Right atrium auricular region (tissue), 2 donors: ENCODE results near the gene TSPO. TPM values are rescaled to one million over a fixed set of nuclear protein-coding genes. Genes with fewer than 3 reads are reported as not detected.

Experiments
- DNase-seq: peaks from one replicate; pipeline ENCODE4 v3.0.0-alpha.2; 2019; ENCODE audit warnings: low spot score
- H3K27ac ChIP-seq, 2 donors: fragments of 200-600 bp; sonication (generic); 1 replicate in 1 of 2; 2 replicates in 1 of 2; pipeline ENCODE4 v1.5.1; 2016 to 2019
- H3K27me3 ChIP-seq, 2 donors: fragments of 200-600 bp; sonication (generic); one replicate each; pipeline versions ENCODE4 v1.5.1 to v1.6.0; 2017 to 2019
- H3K36me3 ChIP-seq: fragments of 200-600 bp; sonication (generic); one replicate; pipeline ENCODE4 v1.5.1; 2016
- H3K4me1 ChIP-seq, 2 donors: fragments of 200-600 bp; sonication (generic); one replicate each; pipeline versions ENCODE4 v1.5.1 to v1.6.0; 2017 to 2019
- H3K4me3 ChIP-seq, 2 donors: fragments of 200-600 bp; sonication (generic); 1 replicate in 1 of 2; 2 replicates in 1 of 2; pipeline ENCODE4 v1.5.1; 2017 to 2019; ENCODE audit warnings: mild to moderate bottlenecking in 1 of 2, moderate library complexity in 1 of 2
- H3K9me3 ChIP-seq, 2 donors: fragments of 200-600 bp; sonication (generic); one replicate each; pipeline ENCODE4 v1.5.1; 2019
- CTCF ChIP-seq, 2 donors: fragments of 200-600 bp; sonication (generic); IDR thresholded peaks; one replicate each; pipeline ENCODE4 v1.5.1; 2019; ENCODE audit warnings: antibody characterized with exemption in 2 of 2
- total RNA-seq, 2 donors: library from RNA; depleted of rRNA; stranded (reverse); fragments of >200 nt; gene quantifications; one replicate each; pipeline ENCODE4 v1.1.0, GENCODE V29; 2016

TSPO gene
- total RNA-seq, 2 donors from 2014 or later: 182 to 241 TPM

- TF ChIP-seq CTCF (IDR thresholded peaks at IDR 0.05): no peak
- H3K9me3 ChIP-seq: no peaks in the 10 kb centered on the region
- DNase-seq: no peak
- H3K4me1 ChIP-seq: peaks cover 0 to 52% of the 10 kb centered on the region in 2 donors
- no peaks in the 10 kb centered on the region for H3K27me3 ChIP-seq
- H3K27ac ChIP-seq: no peak overlapping the region
- no peaks in the 10 kb centered on the region for H3K36me3 ChIP-seq
- no peak overlapping the region for H3K4me3 ChIP-seq
These were observed 3.7 kb downstream of the TSPO start for GRCh38 chr22:43154887-43155536.

GRCh38 chr22:43155789-43156188, 4.4 kb downstream of the TSPO start:
- Histone ChIP-seq H3K4me3 (no peak overlapping the region), H3K4me1 (peaks cover 0 to 53% of the 10 kb centered on the region in 2 donors), H3K27me3 (no peaks in the 10 kb centered on the region), H3K9me3 (no peaks in the 10 kb centered on the region), H3K36me3 (no peaks in the 10 kb centered on the region), H3K27ac (no peak overlapping the region)
- DNase-seq: no peak
- no peak for TF ChIP-seq CTCF (IDR thresholded peaks at IDR 0.05)

GRCh38 chr22:43156413-43156812, 5.1 kb downstream of the TSPO start:
- DNase-seq: no peak
- H3K4me1 ChIP-seq: peaks cover 0 to 50% of the 10 kb centered on the region in 2 donors
- no peaks in the 10 kb centered on the region for H3K27me3 ChIP-seq
- no peaks in the 10 kb centered on the region for H3K9me3 ChIP-seq
- no peaks in the 10 kb centered on the region for H3K36me3 ChIP-seq
- H3K4me3 ChIP-seq: no peak overlapping the region
- TF ChIP-seq CTCF (IDR thresholded peaks at IDR 0.05): no peak
- no peak overlapping the region for H3K27ac ChIP-seq

- Histone ChIP-seq H3K4me1 (peaks cover 0 to 41% of the 10 kb centered on the region in 2 donors), H3K4me3 (no peak overlapping the region), H3K27me3 (no peaks in the 10 kb centered on the region), H3K9me3 (no peaks in the 10 kb centered on the region), H3K36me3 (no peaks in the 10 kb centered on the region), H3K27ac (no peak overlapping the region)
- TF ChIP-seq CTCF (IDR thresholded peaks at IDR 0.05): no peak
- DNase-seq: no peak
These were observed 6.7 kb downstream of the TSPO start for GRCh38 chr22:43157874-43158546.

- Histone ChIP-seq H3K27ac (no peak overlapping the region), H3K4me1 (peaks cover 0 to 44% of the 10 kb centered on the region in 2 donors), H3K27me3 (no peaks in the 10 kb centered on the region), H3K36me3 (no peaks in the 10 kb centered on the region), H3K9me3 (no peaks in the 10 kb centered on the region), H3K4me3 (no peak overlapping the region)
- TF ChIP-seq CTCF (IDR thresholded peaks at IDR 0.05): no peak
- DNase-seq: no peak
These were observed 7.6 kb downstream of the TSPO start for GRCh38 chr22:43158778-43159483.
